Astrocyte of the spinal cord (primary cell): ENCODE results near the gene NUP98.

Source experiments
- DNase-seq: peaks from one replicate; pipeline ENCODE4 v3.0.0; 2011; ENCODE audit warnings: low read depth, low spot score
- H3K4me3 ChIP-seq: 2 replicates; pipeline ENCODE4 v1.5.1; 2011; ENCODE audit warnings: low read depth, mild to moderate bottlenecking, low read length, moderate library complexity
- in situ Hi-C: cut with HindIII; loops from 2 replicates; pipeline ENCODE4 v1.10.0; 2017; ENCODE audit warnings: low sequenced_read_pairs
- TF ChIP-seq, protein P1 (sequence below): IDR thresholded peaks from 2 replicates; pipeline ENCODE4 v1.5.1; 2012; ENCODE audit warnings: low read depth, mild to moderate bottlenecking, low read length, inconsistent platforms

NUP98 gene

DNA sequence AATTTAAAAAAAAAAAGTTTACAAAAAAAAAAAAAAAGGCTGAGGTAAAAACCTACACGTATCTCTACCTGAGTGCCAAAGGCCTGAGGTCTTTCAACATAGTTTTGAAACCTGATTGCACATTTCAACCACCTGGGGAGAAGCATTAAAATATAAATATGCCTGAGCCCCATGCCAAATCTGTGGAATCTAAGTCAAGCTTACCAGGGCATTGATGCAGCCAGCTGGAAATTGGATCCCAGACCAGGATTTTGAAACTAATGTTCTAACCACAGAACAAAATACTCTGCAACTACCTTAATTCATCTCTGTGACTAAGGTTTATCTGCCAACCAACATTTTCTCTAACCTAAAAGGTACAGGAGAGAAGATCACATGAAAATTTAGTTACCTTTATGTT is 87.4 kb downstream of the NUP98 start:
- peak; percentile 54 for DNase-seq
- TF ChIP-seq, protein P1, sequence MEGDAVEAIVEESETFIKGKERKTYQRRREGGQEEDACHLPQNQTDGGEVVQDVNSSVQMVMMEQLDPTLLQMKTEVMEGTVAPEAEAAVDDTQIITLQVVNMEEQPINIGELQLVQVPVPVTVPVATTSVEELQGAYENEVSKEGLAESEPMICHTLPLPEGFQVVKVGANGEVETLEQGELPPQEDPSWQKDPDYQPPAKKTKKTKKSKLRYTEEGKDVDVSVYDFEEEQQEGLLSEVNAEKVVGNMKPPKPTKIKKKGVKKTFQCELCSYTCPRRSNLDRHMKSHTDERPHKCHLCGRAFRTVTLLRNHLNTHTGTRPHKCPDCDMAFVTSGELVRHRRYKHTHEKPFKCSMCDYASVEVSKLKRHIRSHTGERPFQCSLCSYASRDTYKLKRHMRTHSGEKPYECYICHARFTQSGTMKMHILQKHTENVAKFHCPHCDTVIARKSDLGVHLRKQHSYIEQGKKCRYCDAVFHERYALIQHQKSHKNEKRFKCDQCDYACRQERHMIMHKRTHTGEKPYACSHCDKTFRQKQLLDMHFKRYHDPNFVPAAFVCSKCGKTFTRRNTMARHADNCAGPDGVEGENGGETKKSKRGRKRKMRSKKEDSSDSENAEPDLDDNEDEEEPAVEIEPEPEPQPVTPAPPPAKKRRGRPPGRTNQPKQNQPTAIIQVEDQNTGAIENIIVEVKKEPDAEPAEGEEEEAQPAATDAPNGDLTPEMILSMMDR, result no peak
- H3K4me3 ChIP-seq, result no peak overlapping the region
- in situ Hi-C loops, result no loop called here

DNA sequence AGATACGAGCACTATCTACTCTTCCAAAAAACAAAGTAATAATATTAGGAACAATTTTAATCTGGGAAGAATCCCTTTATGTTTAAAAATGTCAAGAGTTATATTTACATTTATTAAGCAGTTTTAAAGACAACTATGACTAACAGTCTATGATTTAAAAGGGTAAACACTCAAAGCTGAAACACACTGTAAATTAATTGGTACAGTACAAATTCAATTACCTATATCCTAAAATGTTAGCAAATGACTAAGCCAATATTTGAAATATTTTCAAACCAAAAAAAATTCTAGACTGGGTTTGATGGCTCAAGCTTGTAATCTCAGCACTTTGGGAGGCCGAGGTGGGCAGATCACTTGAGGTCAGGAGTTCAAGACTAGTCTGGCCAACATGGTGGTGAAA is 90.2 kb downstream of the NUP98 start:
- DNase-seq, result no peak
- TF ChIP-seq, protein P1, result no peak
- in situ Hi-C loops, result no loop called here
- no peak overlapping the region for H3K4me3 ChIP-seq

DNA sequence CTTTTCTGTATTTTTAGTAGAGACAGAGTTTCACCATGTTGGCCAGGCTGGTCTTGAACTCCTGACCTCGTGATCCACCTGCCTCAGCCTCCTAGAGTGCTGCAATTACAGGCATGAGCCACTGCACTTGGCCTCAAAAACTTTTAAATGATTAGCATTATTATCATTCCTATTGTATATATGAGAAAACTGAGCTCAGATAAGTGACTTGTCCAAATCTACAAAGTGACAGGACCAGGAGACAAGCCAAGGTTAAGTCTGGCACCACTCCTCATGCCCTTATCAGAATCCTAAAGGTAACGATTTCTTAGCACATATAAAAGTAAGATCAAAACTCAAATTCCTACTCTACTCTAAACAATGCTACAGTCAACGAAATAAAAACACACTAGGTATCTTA is 94.0 kb downstream of the NUP98 start:
- H3K4me3 ChIP-seq, result no peak overlapping the region
- in situ Hi-C loops, result no loop called here
- TF ChIP-seq, protein P1, result no peak

DNA sequence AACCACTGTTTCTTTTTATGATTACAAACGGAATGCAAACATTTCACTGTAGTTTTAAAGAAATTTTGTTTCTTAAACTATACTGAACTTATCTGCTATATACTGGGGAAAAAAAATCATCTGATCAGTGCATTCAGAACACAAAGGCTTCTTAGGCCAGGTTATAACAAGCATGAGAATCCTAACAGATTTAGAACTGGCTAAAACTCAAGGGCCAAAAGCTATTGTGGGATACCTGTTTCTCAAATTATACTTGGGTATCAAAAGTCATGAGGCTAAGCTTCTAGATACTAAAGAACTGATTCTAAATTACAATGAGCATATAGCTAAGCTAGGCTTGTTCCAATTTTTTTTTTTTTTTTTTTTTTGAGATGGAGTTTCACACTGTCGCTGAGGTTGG is 96.4 kb downstream of the NUP98 start:
- no peak overlapping the region for H3K4me3 ChIP-seq
- DNase-seq, result no peak
- TF ChIP-seq, protein P1, result no peak
- in situ Hi-C loops, result no loop called here

More for the DNA sequence above, 94.0 kb downstream of the NUP98 start:
- no peak for DNase-seq

DNA sequence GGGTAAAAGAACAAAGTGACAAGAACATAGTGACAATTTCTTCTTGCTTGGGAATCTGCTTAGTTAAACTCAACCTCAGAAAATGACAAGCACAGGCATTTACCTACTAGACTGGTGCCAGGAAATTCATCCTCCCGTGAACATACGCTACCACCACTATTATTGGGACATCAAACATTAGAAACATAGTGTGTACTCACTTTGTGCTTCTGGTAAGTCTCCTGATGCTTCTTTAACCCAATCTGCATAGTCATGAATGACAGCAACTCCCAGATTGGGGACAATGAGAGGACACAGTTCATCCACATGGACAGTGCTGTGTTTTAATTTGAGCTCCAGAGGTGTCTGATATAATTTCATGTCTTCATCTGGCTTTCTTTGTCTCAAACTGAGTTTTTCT is 96.9 kb downstream of the NUP98 start:
- DNase-seq, result no peak
- in situ Hi-C loops, result no loop called here
- H3K4me3 ChIP-seq, result no peak overlapping the region

DNA sequence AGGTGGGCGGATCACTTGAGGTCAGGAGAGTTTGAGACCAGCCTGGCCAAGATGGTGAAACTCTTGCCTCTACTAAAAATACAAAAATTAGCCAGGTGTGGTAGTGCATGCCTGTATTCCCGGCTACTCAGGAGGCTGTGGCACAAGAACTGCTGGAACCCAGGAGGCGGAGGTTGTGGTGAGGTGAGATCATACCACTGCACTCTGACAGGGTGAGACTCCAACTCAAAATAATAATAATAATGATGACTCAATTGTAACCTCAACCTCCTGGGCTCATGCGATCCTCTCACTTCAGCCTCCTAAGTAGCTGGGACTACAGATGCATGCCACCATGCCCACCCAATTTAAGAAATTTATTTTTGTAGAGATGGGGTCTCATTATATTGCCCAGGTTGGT is 110.6 kb downstream of the NUP98 start:
- H3K4me3 ChIP-seq, result no peak overlapping the region
- DNase-seq, result peak; percentile 20
- in situ Hi-C loops, result no loop called here
- TF ChIP-seq, protein P1, result no peak

More for the DNA sequence above, 96.9 kb downstream of the NUP98 start:
- TF ChIP-seq, protein P1, result no peak

DNA sequence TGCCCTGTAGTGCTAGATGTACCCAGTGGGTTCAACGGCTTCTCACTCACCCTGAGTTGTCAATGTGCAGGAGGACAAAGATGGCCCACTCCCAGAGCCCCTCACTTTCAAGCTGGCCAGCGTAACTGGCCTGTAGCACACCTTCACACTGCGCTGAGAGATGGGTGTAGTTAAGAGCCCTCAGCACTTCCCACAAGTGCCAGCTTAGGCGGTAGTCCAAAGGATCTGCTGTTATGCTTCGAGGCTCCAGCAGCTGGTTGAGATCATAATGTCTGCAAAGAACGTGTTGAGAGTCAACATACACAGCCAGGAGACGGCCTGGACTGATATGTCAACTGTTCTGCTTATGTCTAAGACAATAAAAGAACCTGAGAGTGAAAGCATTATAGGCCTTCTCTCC is 111.4 kb downstream of the NUP98 start:
- TF ChIP-seq, protein P1, result no peak
- in situ Hi-C loops, result no loop called here
- no peak overlapping the region for H3K4me3 ChIP-seq
- DNase-seq, result no peak
